Spleen (tissue), 11 donors: ENCODE measurements around the gene SSBP3. TPM values are rescaled to one million over a fixed set of nuclear protein-coding genes. Genes with fewer than 3 reads are reported as not detected.

Experiments
- DNase-seq: peaks from one replicate; pipeline ENCODE4 v3.0.0-alpha.2; 2020
- H3K27ac ChIP-seq, 8 donors: fragments of 200-600 bp; sonication (generic) in 7 of 8; 1 replicate in 4 of 8; 2 replicates in 4 of 8; pipeline versions ENCODE4 v1.5.0 to v1.8.0; 2016 to 2021; ENCODE audit warnings: inconsistent platforms in 4 of 8, mild to moderate bottlenecking in 4 of 8, moderate library complexity in 1 of 8
- H3K27me3 ChIP-seq, 7 donors: fragments of 200-600 bp; sonication (generic) in 6 of 7; replicated peaks in 1 of 7; 1 replicate in 4 of 7; 2 replicates in 3 of 7; pipeline versions ENCODE4 v1.5.0 to v1.8.0; 2016 to 2021; ENCODE audit warnings: inconsistent platforms in 3 of 7, mild to moderate bottlenecking in 1 of 7
- H3K36me3 ChIP-seq, 6 donors: fragments of 200-600 bp; sonication (generic) in 5 of 6; 1 replicate in 4 of 6; 2 replicates in 2 of 6; pipeline versions ENCODE4 v1.5.0 to v1.8.0; 2016 to 2021; ENCODE audit warnings: inconsistent platforms in 2 of 6
- H3K4me1 ChIP-seq, 6 donors: fragments of 200-600 bp; sonication (generic) in 5 of 6; 1 replicate in 3 of 6; 2 replicates in 3 of 6; pipeline versions ENCODE4 v1.5.0 to v1.8.0; 2016 to 2021; ENCODE audit warnings: inconsistent platforms in 3 of 6
- H3K4me3 ChIP-seq, 8 donors: fragments of 200-600 bp; sonication (generic) in 7 of 8; 1 replicate in 4 of 8; 2 replicates in 4 of 8; pipeline versions ENCODE4 v1.5.0 to v1.8.0; 2016 to 2021; ENCODE audit warnings: inconsistent platforms in 4 of 8, mild to moderate bottlenecking in 4 of 8, moderate library complexity in 2 of 8
- H3K9me3 ChIP-seq, 8 donors: fragments of 200-600 bp; sonication (generic) in 7 of 8; 1 replicate in 4 of 8; 2 replicates in 4 of 8; pipeline versions ENCODE4 v1.5.0 to v1.8.0; 2016 to 2021; ENCODE audit warnings: inconsistent platforms in 4 of 8
- POLR2A ChIP-seq, 3 donors: fragments of 450-650 bp; IDR thresholded peaks; one replicate each; pipeline ENCODE4 v1.5.1; 2017; ENCODE audit warnings: antibody characterized with exemption in 3 of 3, mild to moderate bottlenecking in 1 of 3
- POLR2AphosphoS5 ChIP-seq, 3 donors: sonication (generic); formaldehyde crosslinking; IDR thresholded peaks; one replicate each; pipeline ENCODE4 v1.5.1; 2017; ENCODE audit warnings: antibody characterized with exemption in 3 of 3
- WGBS, 5 donors: extraction: QIAGEN DNeasy Blood & Tissue Kit in 3 of 5; methylation state at CpG; one replicate each; pipeline versions ENCODE4 v1.1.5 to v1.1.7; 2013 to 2018; 5-methylcytosine and 5-hydroxymethylcytosine counted together
- intact Hi-C: fragments of 100-400 bp; cut with DNase I; formaldehyde crosslinking; loops from one replicate; pipeline ENCODE4 v1.15.0; 2023; ENCODE audit warnings: low total_unique reads
- polyA plus RNA-seq, 3 donors: library from polyadenylated mRNA; stranded (reverse); fragments of 200-250 nt; gene quantifications; one replicate each; pipeline ENCODE4 v1.2.1, GENCODE V29; 2013
- total RNA-seq, 7 donors: library from RNA; depleted of rRNA in 3 of 7; stranded (reverse); fragments of >200 nt in 3 of 7; fragmentation: NEBNext Ultra II Directional in 4 of 7; extraction: Animal tissue kit (Norgen Biotek cat#: 25700) in 4 of 7; gene quantifications; one replicate each; pipeline versions ENCODE4 v1.1.0 to v1.2.1, GENCODE V29; 2016 to 2021
- TF ChIP-seq, protein P1 (sequence below), 11 experiments: fragments of 200-600 bp in 7 of 11; fragments of 450-650 bp in 4 of 11; sonication (generic) in 4 of 11; IDR thresholded peaks in 8 of 11; conservative IDR thresholded peaks in 3 of 11; 1 replicate in 7 of 11; 2 replicates in 4 of 11; pipeline versions ENCODE4 v1.4.0 to v1.8.0; 2016 to 2021; ENCODE audit warnings: antibody characterized with exemption in 11 of 11, inconsistent platforms in 4 of 11, mild to moderate bottlenecking in 1 of 11
- donor health status: healthy with polysubstance abuse.
- donor health status: DM: no; HTN: no; CAD: no; lungs with moderate emphysema.
- donor health status: DM: no; HTN: no; CAD: no.
- donor health status: Bipolar disorder and iron deficiency.
- donor health status: healthy.
- donor health status: DM: no; HTN: no; CAD: no.
- donor health status: DM: yes; HTN: yes; CAD: no.

SSBP3 gene
- total and polyA plus RNA-seq, 10 donors = 14.4 to 73.5 (median 26.3) TPM

DNA sequence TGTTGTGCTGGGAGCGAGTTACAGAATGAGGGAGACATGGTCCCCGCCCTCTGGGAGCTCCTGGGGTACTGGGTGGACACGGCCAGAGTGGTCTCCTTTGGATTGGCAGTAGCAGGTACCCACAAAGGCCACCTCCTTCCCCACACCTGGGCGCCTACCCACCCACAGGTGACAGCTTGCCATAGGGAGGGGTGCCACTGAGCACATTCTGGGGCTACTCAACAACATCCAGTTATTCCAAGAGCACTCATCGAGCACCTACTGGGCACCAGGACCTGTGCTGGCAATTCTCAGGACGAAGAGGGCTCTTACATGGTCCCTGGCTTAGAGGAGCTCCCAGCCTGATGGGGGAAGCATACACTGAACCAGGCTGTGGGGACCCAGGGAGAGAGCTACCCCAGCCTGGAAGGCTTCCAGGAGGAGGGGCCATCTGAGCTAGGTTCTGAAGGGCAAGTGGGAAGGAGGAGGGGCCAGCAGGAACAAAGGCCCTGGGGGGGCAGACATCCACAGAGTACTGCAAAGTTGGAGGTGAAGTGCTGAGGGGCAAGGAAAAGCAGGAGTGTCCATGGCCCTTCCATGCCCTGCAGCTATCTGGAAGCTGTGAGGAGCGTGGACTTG, 184.2 kb downstream of the SSBP3 start:
- peak; percentile 38 for DNase-seq
- Histone ChIP-seq H3K27ac (no peak overlapping the region), H3K27me3 (no peaks in the 10 kb centered on the region), H3K4me3 (no peak overlapping the region), H3K36me3 (peaks cover 0 to 89% (median 33%) of the 10 kb centered on the region in 6 donors), H3K4me1 (peaks cover 13 to 44% (median 32%) of the 10 kb centered on the region in 6 donors), H3K9me3 (no peaks in the 10 kb centered on the region)
- 92 to 96% (median 93%) methylated on average over 3 to 7 of the region's 7 CpGs for WGBS, 5 donors
- TF ChIP-seq POLR2AphosphoS5 (IDR thresholded peaks at IDR 0.05) (no peak), POLR2A (IDR thresholded peaks at IDR 0.05) (no peak)
- TF ChIP-seq, protein P1, sequence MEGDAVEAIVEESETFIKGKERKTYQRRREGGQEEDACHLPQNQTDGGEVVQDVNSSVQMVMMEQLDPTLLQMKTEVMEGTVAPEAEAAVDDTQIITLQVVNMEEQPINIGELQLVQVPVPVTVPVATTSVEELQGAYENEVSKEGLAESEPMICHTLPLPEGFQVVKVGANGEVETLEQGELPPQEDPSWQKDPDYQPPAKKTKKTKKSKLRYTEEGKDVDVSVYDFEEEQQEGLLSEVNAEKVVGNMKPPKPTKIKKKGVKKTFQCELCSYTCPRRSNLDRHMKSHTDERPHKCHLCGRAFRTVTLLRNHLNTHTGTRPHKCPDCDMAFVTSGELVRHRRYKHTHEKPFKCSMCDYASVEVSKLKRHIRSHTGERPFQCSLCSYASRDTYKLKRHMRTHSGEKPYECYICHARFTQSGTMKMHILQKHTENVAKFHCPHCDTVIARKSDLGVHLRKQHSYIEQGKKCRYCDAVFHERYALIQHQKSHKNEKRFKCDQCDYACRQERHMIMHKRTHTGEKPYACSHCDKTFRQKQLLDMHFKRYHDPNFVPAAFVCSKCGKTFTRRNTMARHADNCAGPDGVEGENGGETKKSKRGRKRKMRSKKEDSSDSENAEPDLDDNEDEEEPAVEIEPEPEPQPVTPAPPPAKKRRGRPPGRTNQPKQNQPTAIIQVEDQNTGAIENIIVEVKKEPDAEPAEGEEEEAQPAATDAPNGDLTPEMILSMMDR (IDR thresholded peaks at IDR 0.05 in 8 of 11, conservative IDR thresholded peaks at IDR 0.05 in 3 of 11) = no peak
- intact Hi-C loops = no loop called here

DNA sequence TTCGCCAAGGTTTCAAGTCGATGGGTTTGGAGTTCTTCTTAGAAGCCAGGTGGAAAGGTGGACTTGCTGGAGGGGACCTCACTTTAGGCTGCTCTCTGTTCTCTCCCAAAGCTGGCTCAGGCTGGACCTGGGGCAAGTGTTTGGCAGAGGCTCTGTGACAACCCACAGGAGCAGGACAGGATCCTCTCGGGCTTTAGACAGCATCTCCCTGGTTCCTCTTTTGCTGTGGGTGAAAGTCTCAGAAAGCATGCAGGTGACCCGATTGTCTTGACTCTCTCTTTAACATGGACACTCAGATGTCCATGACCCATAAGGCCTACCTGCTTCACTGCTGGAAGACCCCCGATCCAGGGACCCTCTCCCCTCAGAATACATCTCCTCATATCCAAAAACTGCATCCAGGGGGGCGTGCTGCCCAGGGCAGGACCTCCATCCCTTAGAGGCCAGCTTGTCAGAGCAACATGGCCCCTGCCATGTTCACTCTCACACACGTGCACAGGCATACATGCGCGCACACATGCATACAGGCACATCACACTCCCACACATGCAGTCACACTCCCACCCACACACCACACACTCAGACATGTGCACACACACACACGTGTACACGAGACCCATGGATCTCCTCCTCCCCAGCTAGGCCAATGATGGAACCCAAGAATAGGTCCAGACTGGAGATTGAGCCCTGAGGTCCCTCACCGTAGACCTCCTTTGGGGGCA, 184.9 kb downstream of the SSBP3 start:
- Histone ChIP-seq H3K4me1 (peaks cover 13 to 44% (median 32%) of the 10 kb centered on the region in 6 donors), H3K36me3 (peaks cover 0 to 91% (median 40%) of the 10 kb centered on the region in 6 donors), H3K4me3 (no peak overlapping the region), H3K27ac (peak overlapping the region in 5 of 8 donors; percentile 50 to 75 (median 73)), H3K9me3 (no peaks in the 10 kb centered on the region), H3K27me3 (no peaks in the 10 kb centered on the region)
- intact Hi-C loops = no loop called here
- TF ChIP-seq POLR2A (IDR thresholded peaks at IDR 0.05) = no peak
- peak in 2 of 3 donors; percentile 9 to 26 for TF ChIP-seq POLR2AphosphoS5 (IDR thresholded peaks at IDR 0.05)
- DNase-seq = peak; percentile 32
- WGBS, 5 donors = 83 to 89% (median 85%) methylated on average over 9 to 12 of the region's 12 CpGs

DNA sequence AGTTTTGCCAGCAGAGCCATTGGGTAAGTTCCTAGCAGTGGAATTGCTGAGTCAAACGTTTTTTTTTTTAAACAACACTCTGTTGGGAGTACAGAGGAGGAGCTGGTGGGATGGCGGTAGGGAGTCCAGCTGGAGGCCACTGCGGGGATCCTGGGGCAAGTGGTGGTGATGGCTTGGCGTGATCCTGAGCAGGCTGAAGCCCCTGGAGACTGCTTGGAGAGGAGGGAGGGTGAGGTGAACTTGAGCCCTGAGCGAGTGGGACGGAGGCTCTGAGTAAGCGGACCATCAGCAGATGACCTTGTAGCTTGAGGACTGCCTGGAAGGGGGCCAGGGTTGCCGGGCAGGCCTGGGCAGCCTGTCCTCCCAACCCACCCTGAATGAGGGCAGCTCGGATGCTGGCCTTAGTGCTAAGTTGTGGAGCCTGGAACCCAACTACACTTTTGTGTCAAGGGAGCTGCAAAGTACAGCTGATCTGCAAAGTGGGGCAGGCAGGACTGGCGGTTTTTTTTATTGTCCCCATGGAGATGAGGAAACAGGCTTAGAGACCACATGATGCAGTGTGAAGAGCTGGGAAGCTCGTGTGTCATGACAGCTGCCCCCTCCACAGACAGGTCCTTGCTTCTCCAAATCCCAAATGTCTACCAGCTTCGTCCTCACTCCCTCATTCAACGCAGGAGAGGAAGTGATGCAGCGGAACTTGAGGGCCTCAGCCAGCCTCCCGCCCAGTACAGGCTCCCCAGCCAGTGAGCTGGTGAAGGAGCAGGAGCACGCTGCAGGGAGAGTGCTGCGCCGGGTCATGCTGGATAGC, 186.0 kb downstream of the SSBP3 start:
- no peak overlapping the region for H3K4me3 ChIP-seq
- H3K36me3 ChIP-seq = peaks cover 3 to 91% (median 44%) of the 10 kb centered on the region in 6 donors
- H3K27ac ChIP-seq = peak overlapping the region; percentile 19 to 79 (median 71)
- intact Hi-C loops = no loop called here
- DNase-seq = peak; percentile 79
- peak; percentile 12 to 74 (median 71) for TF ChIP-seq POLR2AphosphoS5 (IDR thresholded peaks at IDR 0.05)
- TF ChIP-seq, protein P1 (IDR thresholded peaks at IDR 0.05 in 8 of 11, conservative IDR thresholded peaks at IDR 0.05 in 3 of 11) = no peak
- no peaks in the 10 kb centered on the region for H3K9me3 ChIP-seq
- peaks cover 13 to 44% (median 32%) of the 10 kb centered on the region in 6 donors for H3K4me1 ChIP-seq
- H3K27me3 ChIP-seq = no peaks in the 10 kb centered on the region
- WGBS, 5 donors = 36 to 45% (median 40%) methylated on average over 18 of the region's 18 CpGs

- DNase-seq = no peak
- Histone ChIP-seq H3K27me3 (no peaks in the 10 kb centered on the region), H3K27ac (peak overlapping the region; percentile 19 to 79 (median 71)), H3K9me3 (no peaks in the 10 kb centered on the region), H3K4me3 (no peak overlapping the region), H3K36me3 (peaks cover 3 to 91% (median 50%) of the 10 kb centered on the region in 6 donors), H3K4me1 (peaks cover 13 to 44% (median 32%) of the 10 kb centered on the region in 6 donors)
- WGBS, 5 donors = 54 to 66% (median 59%) methylated on average over 3 of the region's 3 CpGs
- intact Hi-C loops = no loop called here
- TF ChIP-seq POLR2A (IDR thresholded peaks at IDR 0.05) (no peak), POLR2AphosphoS5 (IDR thresholded peaks at IDR 0.05) (no peak)
- TF ChIP-seq, protein P1 (IDR thresholded peaks at IDR 0.05 in 8 of 11, conservative IDR thresholded peaks at IDR 0.05 in 3 of 11) = no peak
Measured at GRCh38 chr1:54219688-54220003, 186.5 kb downstream of the SSBP3 start.
